Stimulated activated effector memory CD8-positive, alpha-beta T cell treated with anti-CD3 and anti-CD28 coated beads, Interleukin-12 subunit alpha, Interleukin-12 subunit beta, amount 100 ng/mL, for 72 hours (primary cell): ENCODE measurements around the gene RTN4RL1.

ENCODE experiments used
- ATAC-seq: fragments of 150-1000 bp; cut with Tn5 transposase; 2 replicates; pipeline ENCODE4 v1.10.0; 2021
- DNase-seq, 2 donors: peaks; one replicate each; pipeline ENCODE4 v3.0.0; 2021 to 2022; ENCODE audit warnings: low spot score in 2 of 2
- H3K27ac Mint-ChIP-seq: one replicate; pipeline ENCODE4 v1.8.0; 2022; ENCODE audit warnings: mild to moderate bottlenecking, mixed read lengths
- H3K36me3 Mint-ChIP-seq: one replicate; pipeline ENCODE4 v1.8.0; 2022; ENCODE audit warnings: mild to moderate bottlenecking, mixed read lengths
- H3K4me1 Mint-ChIP-seq: one replicate; pipeline ENCODE4 v1.8.0; 2022; ENCODE audit warnings: mixed read lengths
- H3K4me3 Mint-ChIP-seq: one replicate; pipeline ENCODE4 v1.8.0; 2022; ENCODE audit warnings: mild to moderate bottlenecking, mixed read lengths
- H3K9me3 Mint-ChIP-seq: one replicate; pipeline ENCODE4 v1.8.0; 2022; ENCODE audit warnings: mixed read lengths

The RTN4RL1 gene

GRCh38 chr17:1970843-1971384, 54.2 kb downstream of the RTN4RL1 start:
- H3K4me1 Mint-ChIP-seq, result peaks cover 25% of the 10 kb centered on the region
- no peak overlapping the region for H3K4me3 Mint-ChIP-seq
- ATAC-seq (no peak), DNase-seq (no peak)
- H3K36me3 Mint-ChIP-seq, result no peaks in the 10 kb centered on the region
- no peak overlapping the region for H3K27ac Mint-ChIP-seq
- H3K9me3 Mint-ChIP-seq, result no peaks in the 10 kb centered on the region

GRCh38 chr17:1969712-1970111, 55.4 kb downstream of the RTN4RL1 start:
- no peak for ATAC-seq
- DNase-seq, result no peak
- Mint-ChIP-seq H3K4me3 (no peak overlapping the region), H3K27ac (no peak overlapping the region), H3K4me1 (peaks cover 19% of the 10 kb centered on the region), H3K9me3 (no peaks in the 10 kb centered on the region), H3K36me3 (no peaks in the 10 kb centered on the region)

GRCh38 chr17:1967213-1967612, 57.9 kb downstream of the RTN4RL1 start:
- DNase-seq (no peak), ATAC-seq (peak; percentile 57)
- H3K4me1 Mint-ChIP-seq, result peaks cover 13% of the 10 kb centered on the region
- H3K4me3 Mint-ChIP-seq, result no peak overlapping the region
- no peaks in the 10 kb centered on the region for H3K9me3 Mint-ChIP-seq
- peak overlapping the region; percentile 41 for H3K27ac Mint-ChIP-seq
- H3K36me3 Mint-ChIP-seq, result no peaks in the 10 kb centered on the region

GRCh38 chr17:1966274-1967086, 58.7 kb downstream of the RTN4RL1 start:
- ATAC-seq, result no peak
- no peak overlapping the region for H3K4me3 Mint-ChIP-seq
- H3K9me3 Mint-ChIP-seq, result no peaks in the 10 kb centered on the region
- DNase-seq, result no peak
- H3K4me1 Mint-ChIP-seq, result peaks cover 12% of the 10 kb centered on the region
- no peak overlapping the region for H3K27ac Mint-ChIP-seq
- H3K36me3 Mint-ChIP-seq, result no peaks in the 10 kb centered on the region

GRCh38 chr17:1965556-1966273, 59.4 kb downstream of the RTN4RL1 start:
- Mint-ChIP-seq H3K4me3 (no peak overlapping the region), H3K9me3 (no peaks in the 10 kb centered on the region), H3K4me1 (peaks cover 12% of the 10 kb centered on the region), H3K36me3 (no peaks in the 10 kb centered on the region), H3K27ac (no peak overlapping the region)
- DNase-seq, result no peak
- no peak for ATAC-seq

GRCh38 chr17:1963250-1963649, 61.9 kb downstream of the RTN4RL1 start:
- H3K9me3 Mint-ChIP-seq, result no peaks in the 10 kb centered on the region
- H3K36me3 Mint-ChIP-seq, result no peaks in the 10 kb centered on the region
- peaks cover 12% of the 10 kb centered on the region for H3K4me1 Mint-ChIP-seq
- peak; percentile 29 for ATAC-seq
- H3K27ac Mint-ChIP-seq, result no peak overlapping the region
- no peak overlapping the region for H3K4me3 Mint-ChIP-seq
- no peak for DNase-seq

GRCh38 chr17:1961189-1961588, 63.9 kb downstream of the RTN4RL1 start:
- no peaks in the 10 kb centered on the region for H3K36me3 Mint-ChIP-seq
- H3K9me3 Mint-ChIP-seq, result no peaks in the 10 kb centered on the region
- no peak overlapping the region for H3K27ac Mint-ChIP-seq
- no peaks in the 10 kb centered on the region for H3K4me1 Mint-ChIP-seq
- ATAC-seq (no peak), DNase-seq (no peak)
- no peak overlapping the region for H3K4me3 Mint-ChIP-seq

- Mint-ChIP-seq H3K9me3 (no peaks in the 10 kb centered on the region), H3K4me3 (no peak overlapping the region), H3K36me3 (no peaks in the 10 kb centered on the region), H3K27ac (no peak overlapping the region), H3K4me1 (no peaks in the 10 kb centered on the region)
- no peak for ATAC-seq
- DNase-seq, result no peak
Observed at GRCh38 chr17:1960545-1960912, 64.6 kb downstream of the RTN4RL1 start.

GRCh38 chr17:1959871-1960544, 65.1 kb downstream of the RTN4RL1 start:
- Mint-ChIP-seq H3K4me3 (no peak overlapping the region), H3K27ac (no peak overlapping the region), H3K4me1 (no peaks in the 10 kb centered on the region), H3K36me3 (no peaks in the 10 kb centered on the region), H3K9me3 (no peaks in the 10 kb centered on the region)
- ATAC-seq (no peak), DNase-seq (no peak)

- no peak overlapping the region for H3K4me3 Mint-ChIP-seq
- H3K36me3 Mint-ChIP-seq, result no peaks in the 10 kb centered on the region
- no peaks in the 10 kb centered on the region for H3K4me1 Mint-ChIP-seq
- no peak overlapping the region for H3K27ac Mint-ChIP-seq
- DNase-seq (no peak), ATAC-seq (no peak)
- no peaks in the 10 kb centered on the region for H3K9me3 Mint-ChIP-seq
Observed at GRCh38 chr17:1958134-1958881, 66.8 kb downstream of the RTN4RL1 start.

GRCh38 chr17:1957037-1957436, 68.1 kb downstream of the RTN4RL1 start:
- no peaks in the 10 kb centered on the region for H3K9me3 Mint-ChIP-seq
- no peak for ATAC-seq

GRCh38 chr17:1956134-1956533, 69.0 kb downstream of the RTN4RL1 start:
- Mint-ChIP-seq H3K9me3 (no peaks in the 10 kb centered on the region), H3K4me1 (no peaks in the 10 kb centered on the region), H3K4me3 (no peak overlapping the region)

More at GRCh38 chr17:1957037-1957436, 68.1 kb downstream of the RTN4RL1 start:
- DNase-seq, result no peak
- H3K36me3 Mint-ChIP-seq, result no peaks in the 10 kb centered on the region
- H3K4me3 Mint-ChIP-seq, result no peak overlapping the region
- no peak overlapping the region for H3K27ac Mint-ChIP-seq
- H3K4me1 Mint-ChIP-seq, result no peaks in the 10 kb centered on the region

GRCh38 chr17:1953831-1954230, 71.3 kb downstream of the RTN4RL1 start:
- Mint-ChIP-seq H3K9me3 (no peaks in the 10 kb centered on the region), H3K27ac (no peak overlapping the region), H3K4me3 (no peak overlapping the region), H3K36me3 (no peaks in the 10 kb centered on the region), H3K4me1 (no peaks in the 10 kb centered on the region)
- DNase-seq (no peak), ATAC-seq (no peak)

More at GRCh38 chr17:1956134-1956533, 69.0 kb downstream of the RTN4RL1 start:
- ATAC-seq, result no peak
- DNase-seq, result no peak
- H3K36me3 Mint-ChIP-seq, result no peaks in the 10 kb centered on the region
- H3K27ac Mint-ChIP-seq, result no peak overlapping the region

GRCh38 chr17:1951920-1952319, 73.2 kb downstream of the RTN4RL1 start:
- Mint-ChIP-seq H3K27ac (no peak overlapping the region), H3K9me3 (no peaks in the 10 kb centered on the region), H3K4me1 (peaks cover under 1% of the 10 kb centered on the region), H3K4me3 (no peak overlapping the region), H3K36me3 (no peaks in the 10 kb centered on the region)
- no peak for ATAC-seq
- no peak for DNase-seq

GRCh38 chr17:1949754-1950153, 75.4 kb downstream of the RTN4RL1 start:
- no peak overlapping the region for H3K4me3 Mint-ChIP-seq
- peaks cover 8% of the 10 kb centered on the region for H3K4me1 Mint-ChIP-seq
- DNase-seq (no peak), ATAC-seq (no peak)
- no peak overlapping the region for H3K27ac Mint-ChIP-seq
- H3K9me3 Mint-ChIP-seq, result no peaks in the 10 kb centered on the region
- H3K36me3 Mint-ChIP-seq, result no peaks in the 10 kb centered on the region
